Pancreas (tissue), 10 donors: ENCODE data around the gene CEP57L1. TPM values are rescaled to one million over a fixed set of nuclear protein-coding genes. Genes with fewer than 3 reads are reported as not detected.
"Not testable (repeated sequence)": the region's sequence is repeated elsewhere in the genome, so short reads cannot be mapped to it uniquely, and the experiment has no call there.

Source experiments
- ATAC-seq, 4 donors: fragments of 200-7000 bp; cut with Tn5 transposase; one replicate each; pipeline versions ENCODE4 v1.8.0 to v1.9.1; 2020; ENCODE audit warnings: mild to moderate bottlenecking in 4 of 4, moderate library complexity in 4 of 4
- DNase-seq, 6 donors: peaks; one replicate each; pipeline ENCODE4 v3.0.0-alpha.2; 2020
- FAIRE-seq: peaks from 2 replicates; lab custom pipeline; 2012; peaks lifted over from hg19 to GRCh38; lab: Jason Lieb, UNC
- H3K27ac ChIP-seq, 4 donors: fragments of 200-600 bp; sonication (generic); 1 replicate in 3 of 4; 2 replicates in 1 of 4; pipeline versions ENCODE4 v1.5.0 to v1.8.0; 2020
- H3K27me3 ChIP-seq, 4 donors: fragments of 200-600 bp; one replicate each; pipeline ENCODE4 v1.8.0; 2021
- H3K36me3 ChIP-seq, 3 donors: fragments of 200-600 bp; sonication (generic) in 1 of 3; one replicate each; pipeline versions ENCODE4 v1.5.0 to v1.8.0; 2020 to 2021
- H3K4me1 ChIP-seq, 3 donors: fragments of 200-600 bp; one replicate each; pipeline ENCODE4 v1.8.0; 2021
- H3K4me3 ChIP-seq, 4 donors: fragments of 200-600 bp; sonication (generic) in 2 of 4; one replicate each; pipeline versions ENCODE4 v1.5.0 to v1.8.0; 2020 to 2021
- H3K9me3 ChIP-seq, 4 donors: fragments of 200-600 bp; one replicate each; pipeline ENCODE4 v1.8.0; 2021
- WGBS, 2 donors: extraction: QIAGEN DNeasy Blood & Tissue Kit; methylation state at CpG; one replicate each; pipeline ENCODE4 v1.1.7; 2013; 5-methylcytosine and 5-hydroxymethylcytosine counted together
- intact Hi-C, 3 donors: fragments of 100-400 bp; cut with DNase I; formaldehyde crosslinking; loops; one replicate each; pipeline versions ENCODE4 v1.11.1 to v1.14.2; 2022
- polyA plus RNA-seq, 2 donors: library from polyadenylated mRNA; stranded (reverse); fragments of 200-250 nt; gene quantifications; one replicate each; pipeline ENCODE4 v1.2.3, GENCODE V29; 2013
- total RNA-seq, 6 donors: library from RNA; stranded (reverse); fragmentation: NEBNext Ultra II Directional in 4 of 6; extraction: Animal tissue kit (Norgen Biotek cat#: 25700) in 4 of 6; gene quantifications; one replicate each; pipeline versions ENCODE4 v1.2.1 to v1.2.4, GENCODE V29; 2021 to 2023
- TF ChIP-seq, protein P1 (sequence below), 4 donors: fragments of 200-600 bp; sonication (generic) in 3 of 4; IDR thresholded peaks; one replicate each; pipeline versions ENCODE4 v1.5.0 to v1.8.0; 2021; ENCODE audit warnings: antibody characterized with exemption in 4 of 4
- donor health status: healthy with polysubstance abuse.
- donor health status: DM: no; HTN: no; CAD: no; lungs with moderate emphysema.
- donor health status: DM: no; HTN: no; CAD: no.
- donor health status: control.
- donor health status: control.
- donor health status: Bipolar disorder and iron deficiency.
- donor health status: DM: yes; HTN: yes; CAD: no.
- donor health status: DM: no; HTN: no; CAD: no.
- donor health status: DM: no; HTN: no; CAD: no.
- donor health status: DM: yes; HTN: yes; CAD: no.

Gene CEP57L1
- total and polyA plus RNA-seq, 8 donors = 3.7 to 7.0 (median 4.4) TPM

DNA sequence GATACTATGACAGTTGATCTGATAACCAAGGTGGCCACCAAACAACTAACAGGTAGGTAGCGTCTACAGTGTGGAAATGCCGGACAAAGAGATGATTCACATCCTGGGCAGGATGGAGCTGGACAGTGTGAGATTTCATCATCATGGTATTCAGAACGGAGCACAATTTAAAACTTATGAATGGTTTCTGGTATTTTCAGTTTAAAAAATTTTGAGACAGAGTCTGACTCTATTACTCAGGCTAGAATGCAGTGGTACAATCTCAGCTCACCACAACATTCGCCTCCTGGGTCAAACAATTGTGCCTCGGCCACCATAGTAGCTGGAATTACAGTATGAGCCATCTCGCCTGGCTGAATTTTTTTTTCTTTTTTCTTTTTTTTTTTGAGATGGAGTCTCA lies 43.8 kb downstream of the CEP57L1 start:
- ATAC-seq (no peak), FAIRE-seq (no peak), DNase-seq (no peak)
- H3K27me3 ChIP-seq = no peaks in the 10 kb centered on the region
- no peak overlapping the region for H3K4me3 ChIP-seq
- intact Hi-C loops = no loop called here
- TF ChIP-seq, protein P1, sequence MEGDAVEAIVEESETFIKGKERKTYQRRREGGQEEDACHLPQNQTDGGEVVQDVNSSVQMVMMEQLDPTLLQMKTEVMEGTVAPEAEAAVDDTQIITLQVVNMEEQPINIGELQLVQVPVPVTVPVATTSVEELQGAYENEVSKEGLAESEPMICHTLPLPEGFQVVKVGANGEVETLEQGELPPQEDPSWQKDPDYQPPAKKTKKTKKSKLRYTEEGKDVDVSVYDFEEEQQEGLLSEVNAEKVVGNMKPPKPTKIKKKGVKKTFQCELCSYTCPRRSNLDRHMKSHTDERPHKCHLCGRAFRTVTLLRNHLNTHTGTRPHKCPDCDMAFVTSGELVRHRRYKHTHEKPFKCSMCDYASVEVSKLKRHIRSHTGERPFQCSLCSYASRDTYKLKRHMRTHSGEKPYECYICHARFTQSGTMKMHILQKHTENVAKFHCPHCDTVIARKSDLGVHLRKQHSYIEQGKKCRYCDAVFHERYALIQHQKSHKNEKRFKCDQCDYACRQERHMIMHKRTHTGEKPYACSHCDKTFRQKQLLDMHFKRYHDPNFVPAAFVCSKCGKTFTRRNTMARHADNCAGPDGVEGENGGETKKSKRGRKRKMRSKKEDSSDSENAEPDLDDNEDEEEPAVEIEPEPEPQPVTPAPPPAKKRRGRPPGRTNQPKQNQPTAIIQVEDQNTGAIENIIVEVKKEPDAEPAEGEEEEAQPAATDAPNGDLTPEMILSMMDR (IDR thresholded peaks at IDR 0.05) = no peak
- 91 to 96% methylated on average over 6 of the region's 6 CpGs for WGBS, 2 donors
- H3K4me1 ChIP-seq = no peaks in the 10 kb centered on the region
- H3K27ac ChIP-seq = no peak overlapping the region
- H3K9me3 ChIP-seq = no peaks in the 10 kb centered on the region
- H3K36me3 ChIP-seq = no peaks in the 10 kb centered on the region

DNA sequence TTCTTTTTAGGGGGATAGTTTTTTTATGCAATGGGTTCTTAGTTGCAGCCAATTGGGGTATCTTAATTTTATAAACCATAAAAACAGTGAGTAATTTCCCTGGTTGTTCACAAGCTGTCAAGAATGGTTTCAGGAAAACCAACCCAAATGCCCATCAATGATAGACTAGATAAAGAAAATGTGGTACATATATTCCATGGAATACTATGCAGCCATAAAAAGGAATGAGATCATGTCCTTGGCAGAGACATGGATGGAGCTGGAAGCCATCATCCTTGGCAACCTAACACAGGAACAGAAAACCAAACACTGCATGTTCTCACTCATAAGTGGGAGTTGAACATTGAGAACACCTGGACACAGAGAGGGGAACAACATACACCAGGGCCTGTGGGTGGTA lies 46.8 kb downstream of the CEP57L1 start:
- H3K27me3 ChIP-seq, intact Hi-C loops, H3K36me3 ChIP-seq, FAIRE-seq, H3K9me3 ChIP-seq, H3K4me3 ChIP-seq, DNase-seq, H3K27ac ChIP-seq, ATAC-seq, H3K4me1 ChIP-seq: not testable (repeated sequence)

DNA sequence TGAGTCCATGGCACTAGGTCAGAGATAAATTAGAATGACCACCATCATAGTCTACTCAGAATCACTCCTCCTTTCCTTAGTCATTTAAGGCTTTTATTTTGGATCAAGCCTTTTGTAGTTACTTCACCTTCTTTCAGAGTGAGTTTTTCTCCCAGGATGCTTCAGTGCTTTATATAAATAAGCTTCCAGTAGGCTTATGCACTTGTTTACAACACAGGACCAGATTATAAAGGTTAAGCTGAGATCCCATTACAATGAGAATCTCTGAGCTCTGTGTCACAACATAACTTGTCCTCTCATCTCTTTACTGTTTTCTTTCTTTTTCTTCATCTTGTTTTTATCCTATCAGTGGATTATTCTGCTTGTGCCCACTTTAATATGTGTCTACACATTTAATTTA lies 47.9 kb downstream of the CEP57L1 start:
- DNase-seq (no peak), ATAC-seq (no peak), FAIRE-seq (no peak)
- H3K4me3 ChIP-seq = no peak overlapping the region
- no peaks in the 10 kb centered on the region for H3K36me3 ChIP-seq
- TF ChIP-seq, protein P1 (IDR thresholded peaks at IDR 0.05) = no peak
- intact Hi-C loops = no loop called here
- H3K4me1 ChIP-seq = no peaks in the 10 kb centered on the region
- no peak overlapping the region for H3K27ac ChIP-seq
- H3K9me3 ChIP-seq = no peaks in the 10 kb centered on the region
- H3K27me3 ChIP-seq = no peaks in the 10 kb centered on the region

DNA sequence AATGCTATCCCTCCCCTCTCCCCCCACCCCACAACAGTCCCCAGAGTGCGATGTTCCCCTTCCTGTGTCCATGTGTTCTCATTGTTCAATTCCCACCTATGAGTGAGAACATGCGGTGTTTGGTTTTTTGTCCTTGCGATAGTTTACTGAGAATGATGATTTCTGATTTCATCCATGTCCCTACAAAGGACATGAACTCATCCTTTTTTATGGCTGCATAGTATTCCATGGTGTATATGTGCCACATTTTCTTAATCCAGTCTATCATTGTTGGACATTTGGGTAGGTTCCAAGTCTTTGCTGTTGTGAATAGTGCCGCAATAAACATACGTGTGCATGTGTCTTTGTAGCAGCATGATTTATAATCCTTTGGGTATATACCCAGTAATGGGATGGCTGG lies 52.9 kb downstream of the CEP57L1 start:
- H3K27me3 ChIP-seq, H3K36me3 ChIP-seq, ATAC-seq, H3K9me3 ChIP-seq, FAIRE-seq, DNase-seq, H3K4me1 ChIP-seq, H3K27ac ChIP-seq, H3K4me3 ChIP-seq, intact Hi-C loops: not testable (repeated sequence)
- WGBS, 2 donors = 80 to 93% methylated on average over 5 of the region's 5 CpGs

DNA sequence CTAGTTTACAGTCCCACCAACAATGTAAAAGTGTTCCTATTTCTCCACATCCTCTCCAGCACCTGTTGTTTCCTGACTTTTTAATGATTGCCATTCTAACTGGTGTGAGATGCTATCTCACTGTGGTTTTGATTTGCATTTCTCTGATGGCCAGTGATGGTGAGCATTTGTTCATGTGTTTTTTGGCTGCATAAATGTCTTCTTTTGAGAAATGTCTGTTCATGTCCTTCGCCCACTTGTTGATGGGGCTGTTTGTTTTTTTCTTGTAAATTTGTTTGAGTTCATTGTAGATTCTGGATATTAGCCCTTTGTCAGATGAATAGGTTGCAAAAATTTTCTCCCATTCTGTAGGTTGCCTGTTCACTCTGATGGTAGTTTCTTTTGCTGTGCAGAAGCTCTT lies 53.4 kb downstream of the CEP57L1 start:
- intact Hi-C loops, H3K9me3 ChIP-seq, ATAC-seq, H3K27me3 ChIP-seq, DNase-seq, H3K4me3 ChIP-seq, FAIRE-seq, H3K27ac ChIP-seq, H3K4me1 ChIP-seq, H3K36me3 ChIP-seq: not testable (repeated sequence)
- WGBS, 2 donors = 96 to 100% methylated on average over 1 of the region's 1 CpG

DNA sequence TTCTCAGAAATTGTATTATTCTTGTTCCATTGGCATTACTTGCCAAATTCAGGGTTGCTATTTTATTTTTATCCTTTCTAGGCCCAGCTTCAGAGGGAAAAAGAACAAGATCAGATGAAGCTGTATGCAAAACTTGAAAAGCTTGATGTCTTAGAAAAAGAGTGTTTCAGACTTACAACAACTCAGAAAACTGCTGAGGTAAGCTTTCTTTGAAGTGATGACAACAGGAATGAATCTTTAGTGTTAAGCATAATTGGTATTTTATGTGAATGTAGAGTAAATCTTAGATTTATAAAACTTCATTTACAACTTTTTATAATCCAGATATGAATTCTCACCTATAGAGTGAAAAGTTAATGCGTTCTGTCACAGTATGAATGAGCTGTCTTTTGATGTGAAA lies 58.4 kb downstream of the CEP57L1 start:
- H3K27me3 ChIP-seq = no peaks in the 10 kb centered on the region
- 99 to 100% methylated on average over 1 of the region's 1 CpG for WGBS, 2 donors
- intact Hi-C loops = no loop called here
- ATAC-seq (no peak), DNase-seq (no peak), FAIRE-seq (no peak)
- TF ChIP-seq, protein P1 (IDR thresholded peaks at IDR 0.05) = no peak
- no peak overlapping the region for H3K4me3 ChIP-seq
- H3K27ac ChIP-seq = no peak overlapping the region
- no peaks in the 10 kb centered on the region for H3K36me3 ChIP-seq
- no peaks in the 10 kb centered on the region for H3K4me1 ChIP-seq
- H3K9me3 ChIP-seq = no peaks in the 10 kb centered on the region

DNA sequence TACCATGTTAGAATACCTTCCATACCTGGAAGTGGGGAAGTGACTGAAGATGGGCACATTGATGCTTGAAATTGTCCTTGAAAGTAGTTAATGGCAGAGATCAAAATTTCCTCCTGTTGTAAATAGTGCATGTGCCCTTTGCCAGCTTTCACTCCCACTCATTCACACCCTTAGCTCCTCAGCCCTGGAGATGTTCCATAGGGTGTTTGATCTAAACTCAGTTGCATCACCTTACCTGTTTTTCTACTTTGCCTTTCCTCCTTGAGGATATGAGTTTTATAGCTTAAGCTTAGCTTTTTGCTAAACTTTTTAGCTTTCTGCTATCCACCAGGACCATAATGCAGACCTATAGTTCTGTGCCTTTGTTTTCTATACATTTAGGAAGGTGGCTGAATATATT lies 69.0 kb downstream of the CEP57L1 start:
- Histone ChIP-seq H3K9me3 (no peaks in the 10 kb centered on the region), H3K4me1 (no peaks in the 10 kb centered on the region), H3K4me3 (no peak overlapping the region), H3K27ac (no peak overlapping the region), H3K27me3 (no peaks in the 10 kb centered on the region), H3K36me3 (peaks cover 0 to 6% (median under 1%) of the 10 kb centered on the region in 3 donors)
- no peak for FAIRE-seq
- intact Hi-C loops = no loop called here
- no peak for DNase-seq
- TF ChIP-seq, protein P1 (IDR thresholded peaks at IDR 0.05) = no peak
- no peak for ATAC-seq
